GM21786 (cell line): ENCODE data around the gene NFKB1.
"Not testable (repeated sequence)": the region's sequence is repeated elsewhere in the genome, so short reads cannot be mapped to it uniquely, and the experiment has no call there.

Experiments
- ATAC-seq: cut with Tn5 transposase; IDR thresholded peaks from one replicate; pipeline ENCODE4 v1.9.1; 2021; ENCODE audit not compliant: unreplicated experiment

The NFKB1 gene

DNA sequence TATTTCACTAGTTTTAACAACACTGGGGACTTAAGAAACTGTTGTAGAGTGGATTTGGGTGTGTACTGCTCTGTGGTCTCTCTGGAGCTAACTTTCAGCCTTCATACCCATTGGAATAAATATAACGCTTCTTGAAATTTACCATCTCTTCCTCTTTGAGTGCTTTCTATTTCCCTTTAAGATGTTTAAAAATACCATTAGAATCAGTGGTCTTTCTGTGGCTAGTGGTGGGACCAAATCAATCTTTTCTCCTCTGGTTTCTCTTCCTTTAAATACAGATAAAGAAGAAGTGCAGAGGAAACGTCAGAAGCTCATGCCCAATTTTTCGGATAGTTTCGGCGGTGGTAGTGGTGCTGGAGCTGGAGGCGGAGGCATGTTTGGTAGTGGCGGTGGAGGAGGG lies 92.0 kb downstream of the NFKB1 start:
- ATAC-seq: no peak

DNA sequence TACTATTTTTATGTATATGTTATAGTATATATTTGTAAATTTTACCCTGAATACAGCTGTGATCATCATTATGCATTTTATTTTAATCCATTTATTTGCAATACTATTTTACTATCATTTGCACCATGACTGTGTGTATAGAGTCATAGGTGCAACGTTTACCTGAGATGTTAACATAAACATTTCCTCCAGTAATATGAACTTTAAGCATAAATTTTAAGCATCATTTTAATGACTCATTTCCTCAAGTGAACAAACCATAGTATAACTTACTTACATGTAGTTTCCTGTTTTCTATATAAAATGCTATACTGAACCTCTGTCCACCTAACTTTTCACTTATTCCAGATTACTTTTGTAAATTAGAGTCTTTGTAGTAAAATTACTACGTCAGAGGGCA lies 92.8 kb downstream of the NFKB1 start:
- no peak for ATAC-seq

DNA sequence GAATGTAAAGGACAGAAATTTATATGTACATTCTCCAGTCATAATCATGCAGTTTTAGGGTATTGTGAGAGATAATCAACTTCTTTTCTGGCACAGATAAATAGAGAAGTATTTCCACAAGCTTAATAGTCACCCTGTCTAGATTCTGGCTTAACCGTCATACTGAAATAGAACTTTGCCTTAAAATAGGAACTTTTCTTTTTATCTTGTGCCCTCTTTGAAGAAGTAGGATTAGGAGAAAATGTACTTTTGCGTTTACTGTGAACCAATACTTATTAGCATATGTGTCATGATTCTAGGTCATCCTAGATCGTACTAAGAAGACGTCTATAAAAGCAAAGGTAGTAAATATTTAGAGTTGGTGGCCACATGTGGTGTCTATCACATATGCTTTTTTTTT lies 95.4 kb downstream of the NFKB1 start:
- no peak for ATAC-seq

DNA sequence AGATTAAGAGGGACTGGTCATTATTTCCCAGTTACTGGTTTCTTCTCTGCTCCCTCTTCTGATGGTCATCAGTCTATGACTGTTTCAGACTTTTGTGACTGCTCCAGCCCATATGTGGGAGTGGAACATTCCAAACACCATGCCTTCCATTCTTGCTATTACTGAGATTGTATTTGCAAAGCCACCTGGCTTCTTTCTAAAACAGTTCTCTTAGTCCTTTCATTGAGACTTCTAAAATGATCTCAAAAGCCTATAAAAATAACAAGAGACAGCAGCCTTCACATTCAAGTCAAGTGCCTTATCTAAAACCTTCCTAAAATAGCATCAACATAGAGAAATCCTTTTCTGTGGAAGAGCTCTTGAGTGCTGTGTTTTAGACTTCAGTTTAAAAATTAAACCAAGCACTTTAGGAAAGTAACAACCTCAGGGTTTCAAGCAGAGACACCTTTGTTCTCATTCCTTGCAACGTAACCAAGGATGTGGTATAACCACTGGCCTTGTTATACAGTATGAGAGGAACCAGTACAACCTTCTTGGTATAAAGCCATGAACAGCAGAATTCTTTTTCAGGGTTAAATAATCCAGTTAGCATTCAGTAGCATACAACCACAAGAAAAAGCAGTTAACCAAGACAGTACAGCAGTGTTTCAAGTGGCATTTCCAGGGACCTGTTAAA lies 97.1 kb downstream of the NFKB1 start:
- ATAC-seq: peak; percentile 80

DNA sequence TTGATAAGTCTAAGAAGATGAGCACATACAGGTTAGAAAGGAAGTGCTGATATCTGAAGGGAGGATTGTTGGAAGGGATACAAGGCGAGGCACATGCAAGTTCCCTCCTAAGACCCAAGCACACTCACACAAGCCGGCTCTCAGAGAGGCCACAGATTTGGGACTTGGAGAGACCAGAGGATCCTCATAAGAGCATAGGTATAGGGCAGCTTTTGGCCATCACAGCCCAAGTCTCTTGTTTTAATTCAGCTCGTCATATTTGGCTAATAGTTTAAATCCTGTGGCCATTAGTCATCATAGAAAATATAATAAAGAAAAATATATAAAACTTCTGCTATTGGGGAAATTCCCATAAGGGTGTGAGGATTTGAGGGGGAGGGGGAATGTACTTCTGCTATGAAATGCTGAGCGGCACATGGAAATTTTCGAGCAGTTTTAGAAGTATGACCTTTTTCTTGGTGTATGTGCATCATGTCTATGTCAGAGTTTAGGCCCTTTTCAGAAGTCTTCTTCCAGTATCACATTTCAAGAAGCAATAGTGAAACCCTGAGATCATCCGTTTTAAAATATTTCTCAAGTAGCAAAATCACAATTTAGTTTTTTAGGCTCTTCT lies 97.7 kb downstream of the NFKB1 start:
- ATAC-seq: peak; percentile 59

DNA sequence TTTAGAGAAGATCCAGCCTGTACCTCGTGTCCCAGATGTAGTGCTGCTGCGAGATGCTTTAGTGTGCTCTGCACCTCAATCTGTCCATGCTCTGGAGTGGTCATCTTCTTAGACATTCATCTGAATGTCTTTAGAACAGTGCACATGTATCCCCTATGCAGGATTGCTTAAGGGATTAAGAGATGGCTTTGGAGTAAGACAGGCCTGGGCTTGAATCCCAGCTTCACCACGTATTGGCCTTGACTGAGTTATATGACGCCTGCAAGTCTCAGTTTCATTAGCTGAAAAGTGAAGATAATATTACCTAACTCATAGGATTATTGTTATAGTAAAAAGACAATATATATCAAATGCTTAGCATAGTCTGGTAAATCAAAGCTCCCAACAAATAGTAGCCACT lies 98.3 kb downstream of the NFKB1 start:
- peak; percentile 6 for ATAC-seq

DNA sequence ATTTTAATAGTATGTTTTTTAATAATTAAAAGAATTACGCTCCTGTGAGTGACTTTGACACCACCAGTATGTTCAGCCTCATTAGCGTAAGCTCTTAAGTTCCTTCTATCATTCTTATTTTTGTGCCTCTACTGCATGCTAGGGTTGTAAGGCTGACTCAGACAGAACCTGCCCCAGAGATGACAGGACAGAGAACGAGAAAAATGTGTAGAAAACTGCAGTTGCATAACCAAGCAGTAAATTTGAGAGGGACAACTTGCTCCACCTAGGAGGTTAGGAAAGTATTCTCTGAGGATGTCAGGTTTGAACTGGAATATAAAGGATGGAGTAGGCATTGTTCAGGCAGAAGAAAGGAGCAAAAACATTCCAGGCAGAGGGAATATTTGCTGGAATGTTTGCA lies 98.7 kb downstream of the NFKB1 start:
- no peak for ATAC-seq

DNA sequence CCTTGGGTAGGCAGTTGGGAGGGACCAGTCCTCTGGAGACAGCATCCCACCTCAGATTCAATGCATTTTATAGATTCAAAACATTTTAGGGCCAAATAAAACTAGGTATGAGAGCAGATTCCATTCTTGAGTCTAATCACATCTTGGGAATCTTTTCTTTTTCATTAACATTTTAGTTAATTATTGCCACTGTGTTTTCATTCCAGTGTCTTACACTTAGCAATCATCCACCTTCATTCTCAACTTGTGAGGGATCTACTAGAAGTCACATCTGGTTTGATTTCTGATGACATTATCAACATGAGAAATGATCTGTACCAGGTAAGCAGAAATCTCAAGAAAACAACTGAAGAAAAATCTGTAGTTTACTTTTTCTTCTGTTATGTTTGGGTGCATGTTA lies 99.5 kb downstream of the NFKB1 start:
- ATAC-seq: no peak

DNA sequence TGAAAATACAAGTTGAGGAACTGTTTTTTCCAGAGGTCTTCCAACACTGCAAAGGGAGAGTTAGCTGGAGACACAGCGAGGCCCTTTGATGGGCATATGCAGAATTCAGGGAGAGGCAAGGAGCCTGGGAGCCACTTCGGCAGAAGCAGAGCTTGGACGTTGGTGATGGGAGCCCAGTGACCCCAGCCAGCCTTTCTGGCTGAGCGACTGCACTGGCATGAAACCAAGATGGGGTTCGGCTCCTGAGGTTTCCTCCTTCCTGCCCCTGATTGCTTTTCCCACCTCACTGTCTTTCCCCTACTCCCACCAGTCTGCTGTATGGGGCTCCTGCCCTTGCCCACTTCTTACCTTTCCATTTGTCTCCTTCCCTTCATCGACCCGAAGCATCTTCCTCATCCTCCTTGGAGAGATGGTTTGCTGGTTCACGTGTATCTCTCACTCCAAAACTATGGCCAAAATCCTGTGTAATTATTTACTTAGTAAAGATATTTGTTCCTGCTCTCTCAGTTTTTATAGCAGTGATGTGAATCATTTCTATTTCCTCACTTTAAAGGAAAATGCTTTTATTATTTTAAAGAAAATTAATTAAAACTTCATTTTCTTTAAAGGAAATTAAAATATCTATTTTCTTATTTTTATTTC lies 100.5 kb downstream of the NFKB1 start:
- no peak for ATAC-seq

DNA sequence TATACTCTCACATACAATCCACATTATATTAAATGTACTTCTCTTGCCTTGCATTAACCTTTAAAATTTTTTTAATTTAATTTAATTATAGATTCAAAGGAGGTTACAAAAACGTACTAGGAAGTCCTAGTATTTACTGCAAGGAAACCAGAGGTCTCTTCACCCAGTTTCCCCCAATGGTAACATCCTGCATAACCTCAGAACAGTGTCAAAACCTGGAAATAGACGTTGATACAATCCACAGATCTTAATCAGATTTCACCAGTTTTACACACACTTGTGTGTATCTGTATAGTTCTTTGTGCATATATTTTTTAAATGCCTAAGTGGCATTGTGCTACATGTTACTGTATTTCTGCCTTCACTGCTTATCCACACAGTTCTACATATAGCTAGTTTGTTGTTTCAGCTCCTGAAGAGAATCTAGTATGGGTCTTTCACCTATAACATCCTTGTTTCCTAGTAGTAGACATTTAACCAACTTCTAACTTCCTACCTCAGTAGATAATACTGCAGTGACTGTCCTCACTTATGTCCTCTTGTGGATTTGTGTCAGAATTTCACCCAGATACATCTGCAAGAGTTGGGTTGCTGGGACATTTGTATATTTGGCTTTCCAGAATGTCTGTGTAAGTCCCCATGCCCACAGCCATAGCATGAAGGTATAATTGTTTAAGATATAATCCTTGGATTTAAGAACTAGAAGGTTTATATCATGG lies 103.2 kb downstream of the NFKB1 start:
- ATAC-seq: no peak

DNA sequence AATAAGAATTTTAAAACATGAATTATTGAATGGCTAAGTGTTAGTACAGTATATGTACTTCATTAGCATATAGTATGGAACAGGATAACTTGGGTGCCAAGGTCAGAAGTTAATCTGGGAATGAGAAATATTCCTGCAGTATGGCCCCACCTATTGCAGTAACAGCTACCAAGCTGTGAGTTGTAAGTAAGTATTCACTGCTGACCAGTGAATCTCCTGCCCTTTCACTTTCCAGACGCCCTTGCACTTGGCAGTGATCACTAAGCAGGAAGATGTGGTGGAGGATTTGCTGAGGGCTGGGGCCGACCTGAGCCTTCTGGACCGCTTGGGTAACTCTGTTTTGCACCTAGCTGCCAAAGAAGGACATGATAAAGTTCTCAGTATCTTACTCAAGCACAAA lies 105.1 kb downstream of the NFKB1 start:
- no peak for ATAC-seq

DNA sequence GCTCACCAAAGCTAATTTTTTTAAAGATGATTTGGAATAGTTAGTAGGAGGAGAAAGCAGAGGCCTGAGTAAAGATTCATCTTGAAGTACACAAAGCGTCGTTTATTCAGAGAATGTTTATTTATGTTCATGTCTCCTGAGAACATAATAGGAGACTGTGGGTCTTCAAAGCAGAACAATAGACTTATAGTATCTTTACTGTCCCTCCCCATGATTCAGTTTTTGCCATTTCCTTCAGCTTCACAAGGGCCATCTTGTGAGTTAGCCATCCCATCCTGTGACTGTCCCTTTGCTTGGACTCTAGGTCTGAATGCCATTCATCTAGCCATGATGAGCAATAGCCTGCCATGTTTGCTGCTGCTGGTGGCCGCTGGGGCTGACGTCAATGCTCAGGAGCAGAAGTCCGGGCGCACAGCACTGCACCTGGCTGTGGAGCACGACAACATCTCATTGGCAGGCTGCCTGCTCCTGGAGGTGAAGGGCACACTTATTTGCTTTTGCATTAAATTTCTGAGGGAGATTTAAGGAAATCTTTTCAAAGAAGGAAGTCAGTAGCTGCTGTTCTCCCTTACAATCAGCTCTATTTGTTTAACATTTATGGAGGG lies 105.8 kb downstream of the NFKB1 start:
- ATAC-seq: no peak

DNA sequence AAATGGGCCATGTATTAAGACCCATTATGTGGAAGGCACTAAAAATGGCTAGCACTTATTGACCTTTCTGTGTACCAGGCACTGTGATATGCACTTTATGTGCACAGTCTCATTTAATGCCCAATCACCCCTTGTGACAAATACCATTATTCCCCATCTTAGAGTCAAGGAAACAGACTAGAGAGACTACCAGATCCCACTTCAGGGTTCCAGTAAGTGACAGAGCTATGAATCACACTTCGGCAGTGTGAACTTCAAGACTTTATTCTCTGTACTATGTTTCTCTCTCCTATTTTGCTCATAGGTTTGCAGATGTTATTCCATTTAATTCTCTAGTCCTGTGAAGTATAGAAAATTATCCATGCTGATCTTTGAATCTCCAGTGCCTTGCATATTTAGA lies 107.0 kb downstream of the NFKB1 start:
- ATAC-seq: no peak

DNA sequence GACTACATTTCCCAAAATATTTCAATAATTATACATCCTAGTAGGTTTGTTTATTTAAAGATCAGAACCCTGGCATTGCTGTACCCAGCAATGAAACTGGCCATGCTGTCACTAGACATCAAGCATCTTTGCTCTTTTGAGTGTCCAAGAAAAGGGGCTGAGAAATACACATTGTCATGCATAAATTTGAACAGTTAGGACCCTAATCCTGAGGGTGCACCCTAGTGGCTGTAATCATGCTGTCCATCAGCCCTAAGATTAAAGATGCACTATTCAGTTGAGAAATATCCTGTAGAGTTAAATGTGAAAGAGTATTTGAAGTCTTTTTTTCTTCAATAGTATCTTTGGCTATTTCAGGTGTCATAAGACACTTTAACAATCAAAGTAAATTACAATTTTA lies 108.8 kb downstream of the NFKB1 start:
- ATAC-seq: no peak

DNA sequence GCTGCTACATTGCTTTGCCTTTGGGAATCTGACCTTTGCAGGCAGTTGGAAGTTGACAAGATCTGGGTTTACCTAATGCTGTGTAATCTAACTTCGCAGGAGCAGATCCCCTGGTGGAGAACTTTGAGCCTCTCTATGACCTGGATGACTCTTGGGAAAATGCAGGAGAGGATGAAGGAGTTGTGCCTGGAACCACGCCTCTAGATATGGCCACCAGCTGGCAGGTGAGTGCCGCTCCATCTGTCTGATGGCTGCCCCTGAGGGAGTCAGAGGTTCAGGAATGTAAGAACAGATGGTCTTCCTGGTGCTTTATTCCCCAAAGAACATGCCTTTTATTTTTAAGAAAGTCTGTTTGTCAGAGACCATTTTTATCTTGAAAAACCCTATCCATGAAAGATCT lies 109.3 kb downstream of the NFKB1 start:
- no peak for ATAC-seq

DNA sequence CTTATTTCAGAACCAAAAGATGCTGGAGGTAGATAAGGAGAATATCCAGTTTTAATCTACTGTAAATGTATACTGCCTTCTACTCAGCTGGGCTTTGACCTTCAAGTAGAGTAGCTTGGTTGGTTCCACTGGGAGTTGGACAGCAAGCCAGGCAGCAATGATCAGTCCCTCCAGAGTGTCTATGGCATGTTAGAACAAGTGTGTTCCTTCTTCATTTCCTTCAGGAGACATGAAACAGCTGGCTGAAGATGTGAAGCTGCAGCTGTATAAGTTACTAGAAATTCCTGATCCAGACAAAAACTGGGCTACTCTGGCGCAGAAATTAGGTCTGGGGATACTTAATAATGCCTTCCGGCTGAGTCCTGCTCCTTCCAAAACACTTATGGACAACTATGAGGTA lies 111.1 kb downstream of the NFKB1 start:
- no peak for ATAC-seq

DNA sequence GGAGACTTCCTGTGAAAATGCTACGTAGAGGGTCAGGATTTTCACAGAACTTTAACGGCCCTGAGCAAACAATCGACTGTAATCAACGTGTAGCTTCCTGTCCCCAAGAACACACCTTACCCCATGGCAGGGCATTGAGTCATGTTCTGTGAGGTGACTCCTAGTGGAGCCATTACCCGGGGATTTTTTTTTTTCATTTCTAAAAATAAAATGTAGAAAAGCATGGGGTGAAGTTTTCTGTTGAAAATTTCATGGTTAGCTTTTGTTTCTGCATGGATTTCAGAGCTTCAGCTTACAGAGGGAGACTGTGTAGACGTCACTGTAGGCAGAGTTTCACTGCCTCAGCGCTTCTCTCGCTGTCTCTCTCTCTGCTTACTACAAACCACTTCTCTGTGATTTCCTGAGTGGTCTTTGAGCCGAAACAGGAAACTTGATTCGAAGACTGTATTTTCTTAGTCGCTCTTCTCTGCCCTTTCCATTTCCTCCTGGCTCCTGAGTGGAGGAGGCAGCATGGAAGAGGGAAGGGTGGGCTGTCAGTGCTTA lies 111.7 kb downstream of the NFKB1 start:
- ATAC-seq: no peak

DNA sequence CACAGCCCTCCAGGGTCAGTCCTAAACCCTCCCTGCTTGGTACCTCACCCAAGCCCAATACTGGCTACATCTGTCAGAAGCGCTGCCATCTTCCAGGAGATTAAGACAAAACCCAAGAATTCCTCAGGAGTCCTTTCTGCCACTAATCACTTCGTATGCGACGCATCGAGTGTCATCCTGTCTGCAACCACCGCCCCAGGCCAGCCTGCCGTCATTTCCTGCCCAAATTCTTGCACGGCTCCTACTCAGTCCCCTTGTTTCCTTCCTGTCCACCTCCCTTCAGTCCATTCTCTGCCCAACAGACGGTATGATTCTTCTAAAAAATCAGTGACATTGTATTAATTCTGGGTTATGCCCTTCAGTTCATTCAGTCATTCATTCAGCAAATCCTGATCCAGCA lies 113.6 kb downstream of the NFKB1 start:
- ATAC-seq: no peak

DNA sequence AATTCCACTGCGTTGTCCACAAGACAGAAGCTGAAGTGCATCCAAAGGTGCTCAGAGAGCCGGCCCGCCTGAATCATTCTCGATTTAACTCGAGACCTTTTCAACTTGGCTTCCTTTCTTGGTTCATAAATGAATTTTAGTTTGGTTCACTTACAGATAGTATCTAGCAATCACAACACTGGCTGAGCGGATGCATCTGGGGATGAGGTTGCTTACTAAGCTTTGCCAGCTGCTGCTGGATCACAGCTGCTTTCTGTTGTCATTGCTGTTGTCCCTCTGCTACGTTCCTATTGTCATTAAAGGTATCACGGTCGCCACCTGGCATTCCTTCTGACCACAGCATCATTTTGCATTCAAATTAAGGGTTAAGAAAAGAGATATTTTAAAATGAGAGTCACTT lies 115.5 kb downstream of the NFKB1 start:
- ATAC-seq: no peak

DNA sequence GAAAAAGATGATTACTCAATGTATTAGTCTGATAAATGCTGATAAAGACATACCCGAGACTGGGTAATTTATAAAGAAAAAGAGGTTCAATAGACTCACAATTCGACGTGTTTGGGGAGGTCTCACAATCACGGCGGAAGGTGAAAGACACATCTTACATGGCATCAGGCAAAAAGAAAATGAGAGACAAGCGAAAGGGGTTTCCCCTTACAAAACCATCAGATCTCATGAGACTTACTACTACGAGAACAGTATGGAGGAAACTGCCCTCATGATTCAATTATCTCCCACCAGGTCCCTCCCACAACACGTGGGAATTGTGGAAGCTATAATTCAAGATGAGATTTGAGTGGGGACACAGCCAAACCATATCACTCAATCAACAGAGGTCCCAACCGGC lies 117.9 kb downstream of the NFKB1 start:
- ATAC-seq: not testable (repeated sequence)
